SIG-M5 treated with dmso at 0.1 percent for 504 hours (cell line): ENCODE data around the gene XAB2.

ENCODE experiments used
- DNase-seq: peaks from one replicate; lab custom pipeline; 2025; ENCODE audit not compliant: unreplicated experiment; lab: John Stamatoyannopoulos, UW

Gene XAB2

DNA sequence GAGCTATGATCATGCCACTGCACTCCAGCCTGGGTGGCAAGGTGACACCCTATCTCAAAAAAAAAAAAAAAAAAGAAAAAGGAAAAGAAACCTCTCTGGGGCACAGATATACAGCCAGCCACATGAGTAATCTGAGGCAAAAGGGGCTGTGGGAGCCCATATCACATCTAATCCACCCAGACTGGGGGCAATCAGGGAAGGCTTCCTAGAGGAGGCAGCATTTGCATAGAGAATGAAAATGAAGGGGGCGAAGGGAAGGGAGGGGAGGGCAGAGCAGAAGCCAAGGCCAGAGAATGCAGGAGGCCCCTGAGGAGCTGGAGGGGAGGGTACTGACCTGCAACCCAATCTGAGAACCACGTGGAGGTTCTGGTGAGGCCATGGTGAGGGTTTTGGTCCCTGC lies 20.8 kb upstream of the XAB2 start:
- DNase-seq: no peak

DNA sequence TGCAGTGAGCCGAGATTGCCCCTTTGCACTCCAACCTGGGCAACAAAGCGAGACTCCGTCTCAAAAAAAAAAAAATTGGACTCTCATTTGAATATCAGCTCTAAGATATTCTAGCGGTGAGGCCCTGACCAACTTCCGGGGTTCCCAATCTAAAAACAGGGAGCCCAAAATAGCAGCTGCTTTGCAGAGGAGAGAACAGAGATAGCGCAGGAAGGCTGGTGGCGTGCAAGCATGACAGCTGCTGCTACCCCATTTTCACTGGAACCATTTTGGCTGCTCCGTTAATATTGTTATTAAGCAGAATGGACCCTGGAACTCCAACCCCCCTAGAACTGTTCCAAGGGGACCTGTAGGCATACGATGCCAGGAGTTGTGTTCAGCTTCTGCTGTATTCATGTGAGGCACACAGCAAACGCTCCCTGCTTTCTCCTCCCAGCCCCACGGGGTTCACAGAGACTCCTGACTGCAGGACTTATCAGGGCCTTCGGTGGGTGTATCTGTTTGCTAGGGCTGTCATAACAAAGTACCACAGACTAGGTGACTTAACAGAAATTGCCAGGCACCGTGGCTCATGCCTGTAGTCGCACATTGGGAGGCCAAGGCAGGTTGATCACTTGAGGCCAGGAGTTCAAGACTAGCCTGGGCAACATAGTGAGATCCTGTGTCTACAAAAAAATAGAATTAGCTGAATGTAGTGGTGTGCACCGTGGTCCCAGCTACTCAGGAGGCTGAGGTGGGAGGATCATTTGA lies 19.1 kb upstream of the XAB2 start:
- DNase-seq: no peak

DNA sequence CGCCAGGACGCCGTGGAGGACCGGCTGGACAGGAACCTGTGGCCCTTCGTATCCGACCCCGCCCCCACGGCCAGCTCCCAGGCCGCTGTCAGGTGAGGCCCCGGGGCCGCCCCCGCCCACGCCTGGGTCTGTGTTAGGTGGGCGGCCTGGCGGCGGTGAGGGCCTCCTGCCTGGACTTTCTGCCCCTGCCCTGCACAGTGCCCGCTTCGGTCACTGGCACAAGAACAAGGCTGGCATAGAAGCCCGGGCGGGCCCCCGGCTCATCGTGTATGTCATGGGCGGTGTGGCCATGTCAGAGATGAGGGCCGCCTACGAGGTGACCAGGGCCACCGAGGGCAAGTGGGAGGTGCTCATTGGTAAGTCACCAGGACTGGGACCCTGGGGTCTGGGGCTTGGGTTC lies 17.8 kb upstream of the XAB2 start:
- DNase-seq: no peak

DNA sequence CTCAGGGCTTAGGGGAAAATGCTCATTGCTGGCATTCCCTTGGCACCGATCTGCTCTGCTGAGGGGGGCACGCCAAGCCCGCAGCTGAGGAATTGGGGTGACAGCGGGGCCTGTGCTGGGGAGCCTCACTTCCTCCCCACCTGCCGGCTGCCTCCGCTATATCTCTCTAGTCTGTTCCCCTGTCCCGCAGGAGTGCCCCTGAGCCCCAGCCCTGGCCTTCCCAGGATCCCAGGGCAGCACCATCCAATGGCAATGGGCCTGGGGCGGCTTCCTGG lies 17.0 kb upstream of the XAB2 start:
- no peak for DNase-seq

DNA sequence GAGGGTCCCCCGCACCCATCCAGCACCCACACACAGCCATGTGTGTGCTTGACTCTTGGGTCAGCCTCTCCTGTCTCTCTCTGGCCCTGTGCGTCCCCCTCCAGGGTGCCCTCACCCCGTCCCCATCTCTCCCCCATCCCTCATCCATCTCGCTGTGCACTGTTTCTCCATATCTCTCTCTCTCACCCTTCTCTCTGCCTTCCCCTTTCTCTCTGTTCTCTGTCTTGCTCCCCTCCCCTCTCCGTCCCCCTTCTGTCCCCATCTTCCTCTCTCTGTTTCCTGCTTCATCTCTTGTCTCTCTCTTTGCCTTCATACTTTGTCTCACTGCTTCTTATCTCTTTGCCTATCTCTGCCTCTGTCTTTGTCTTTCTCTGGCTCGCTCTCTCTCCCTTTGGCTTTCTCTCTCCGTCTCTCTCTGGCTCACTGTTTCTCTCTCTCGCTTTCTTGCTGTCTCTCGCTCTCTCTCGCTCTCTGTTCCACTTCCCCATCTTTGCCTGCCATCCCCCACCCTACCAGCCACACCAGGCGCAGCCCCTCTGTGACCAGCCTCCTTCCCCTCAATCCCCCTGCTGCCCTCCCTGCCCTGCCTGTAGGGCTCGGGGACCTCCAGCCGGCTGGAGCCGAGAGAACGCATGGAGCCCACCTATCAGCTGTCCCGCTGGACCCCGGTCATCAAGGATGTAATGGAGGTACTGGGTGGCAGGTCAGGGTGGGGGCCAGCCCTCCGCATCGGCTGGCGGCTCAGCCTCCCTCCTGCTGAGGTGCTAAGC lies 16.5 kb upstream of the XAB2 start:
- peak; percentile 70 for DNase-seq

DNA sequence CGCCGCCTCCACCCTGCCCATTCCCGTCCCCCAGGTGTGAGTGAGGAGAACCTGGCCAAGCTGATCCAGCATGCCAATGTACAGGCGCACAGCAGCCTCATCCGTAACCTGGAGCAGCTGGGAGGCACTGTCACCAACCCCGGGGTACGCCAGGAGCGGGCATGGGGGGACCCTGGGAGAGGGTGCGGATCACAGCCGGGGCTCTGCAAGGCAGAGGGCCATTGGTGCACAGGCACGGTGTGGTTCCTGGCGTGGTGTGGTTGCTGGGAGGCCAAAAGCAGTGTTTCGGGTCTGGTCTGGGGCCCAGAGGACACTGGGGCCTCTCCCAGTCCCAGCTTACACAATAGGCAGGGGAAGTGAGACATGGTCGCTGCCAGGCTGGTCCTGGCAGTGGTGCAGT lies 15.8 kb upstream of the XAB2 start:
- DNase-seq: peak; percentile 74

DNA sequence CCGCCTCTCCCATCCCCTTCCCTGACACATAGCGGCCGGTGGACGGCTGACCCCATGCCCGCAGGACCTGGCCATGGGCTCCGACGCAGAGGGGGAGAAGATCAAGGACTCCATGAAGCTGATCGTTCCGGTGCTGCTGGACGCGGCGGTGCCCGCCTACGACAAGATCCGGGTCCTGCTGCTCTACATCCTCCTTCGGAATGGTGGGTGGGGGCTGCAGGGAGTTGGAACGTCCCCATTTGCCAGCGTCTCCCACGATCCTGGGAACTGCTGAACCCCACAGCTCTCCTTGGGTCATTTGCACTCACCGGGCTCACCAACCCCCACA lies 15.2 kb upstream of the XAB2 start:
- no peak for DNase-seq

DNA sequence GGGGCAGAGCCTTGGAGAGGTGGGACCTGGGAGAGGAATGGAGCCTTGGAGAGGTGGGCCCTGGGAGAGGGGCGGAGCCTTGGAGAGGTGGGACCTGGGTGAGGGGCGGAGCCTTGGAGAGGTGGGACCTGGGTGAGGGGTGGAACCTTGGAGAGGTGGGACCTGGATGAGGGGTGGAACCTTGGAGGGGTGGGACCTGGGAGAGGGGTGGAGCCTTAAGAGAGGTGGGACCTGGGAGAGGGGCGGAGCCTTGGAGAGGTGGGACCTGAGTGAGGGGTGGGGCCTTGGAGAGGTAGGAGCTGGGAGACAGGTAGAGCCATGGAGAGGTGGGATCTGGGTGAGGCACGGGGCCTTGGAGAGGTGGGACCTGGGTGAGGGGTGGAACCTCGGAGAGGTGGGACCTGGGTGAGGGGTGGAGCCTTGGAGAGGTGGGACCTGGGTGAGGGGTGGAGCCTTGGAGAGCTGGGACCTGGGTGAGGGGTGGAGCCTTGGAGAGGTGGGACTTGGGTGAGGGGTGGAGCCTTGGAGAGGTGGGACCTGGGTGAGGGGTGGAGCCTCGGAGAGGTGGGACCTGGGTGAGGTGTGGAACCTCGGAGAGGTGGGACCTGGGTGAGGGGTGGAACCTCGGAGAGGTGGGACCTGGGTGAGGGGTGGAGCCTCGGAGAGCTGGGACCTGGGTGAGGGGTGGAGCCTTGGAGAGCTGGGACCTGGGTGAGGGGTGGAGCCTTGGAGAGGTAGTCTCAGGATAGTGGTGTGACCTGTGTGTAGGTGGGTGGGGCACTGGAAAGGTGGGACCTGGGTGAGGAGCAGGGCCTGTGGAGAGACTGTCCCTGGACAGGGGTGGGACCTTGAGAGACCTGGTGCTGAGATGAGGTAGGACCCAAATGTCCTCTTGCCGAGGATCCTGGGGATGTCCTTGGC lies 14.5 kb upstream of the XAB2 start:
- DNase-seq: peak; percentile 26

DNA sequence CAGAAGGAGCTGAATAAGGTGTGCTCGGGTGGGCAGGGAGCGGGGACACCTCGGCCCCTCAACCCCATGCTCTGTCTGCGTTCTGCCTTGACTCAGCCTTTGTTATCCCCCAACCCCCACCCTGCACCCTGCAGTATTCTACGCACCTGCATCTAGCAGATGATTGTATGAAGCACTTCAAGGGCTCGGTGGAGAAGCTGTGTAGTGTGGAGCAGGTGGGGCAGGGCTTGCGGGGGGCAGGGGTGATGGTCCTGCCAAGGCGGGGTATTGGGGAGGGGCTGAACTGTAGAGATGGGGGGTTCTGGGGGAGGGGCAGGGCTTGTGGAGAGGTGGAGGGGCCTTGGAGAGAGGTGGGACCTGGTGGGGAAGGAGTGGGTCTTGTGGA lies 13.7 kb upstream of the XAB2 start:
- no peak for DNase-seq

DNA sequence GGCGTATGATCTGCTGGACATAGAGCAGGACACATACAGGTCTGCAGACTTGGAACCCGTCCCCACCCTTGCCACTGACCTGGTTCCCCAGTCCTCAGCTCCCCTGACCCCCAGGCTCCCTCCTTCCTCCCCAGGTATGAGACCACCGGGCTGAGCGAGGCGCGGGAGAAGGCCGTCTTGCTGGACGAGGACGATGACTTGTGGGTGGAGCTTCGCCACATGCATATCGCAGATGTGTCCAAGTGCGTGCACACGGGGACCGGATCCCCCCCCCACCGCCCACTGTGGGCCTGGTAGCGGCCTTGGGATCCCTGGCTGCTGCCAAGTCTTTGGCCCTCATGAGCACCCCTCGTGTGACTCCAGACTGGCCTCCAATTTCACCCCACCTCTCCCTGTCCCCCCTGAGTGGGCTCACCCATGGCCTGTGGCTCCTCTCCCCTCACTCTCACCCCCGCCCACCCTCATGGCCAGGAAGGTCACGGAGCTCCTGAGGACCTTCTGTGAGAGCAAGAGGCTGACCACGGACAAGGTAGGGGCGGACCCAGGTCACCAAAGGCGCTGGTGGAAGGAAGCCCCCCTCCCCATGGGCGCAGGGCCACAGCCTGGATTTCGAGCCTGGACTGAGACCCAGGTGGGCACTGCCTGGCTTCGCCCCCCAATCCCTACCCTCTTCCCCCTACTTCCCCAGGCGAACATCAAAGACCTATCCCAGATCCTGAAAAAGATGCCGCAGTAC lies 13.1 kb upstream of the XAB2 start:
- no peak for DNase-seq

DNA sequence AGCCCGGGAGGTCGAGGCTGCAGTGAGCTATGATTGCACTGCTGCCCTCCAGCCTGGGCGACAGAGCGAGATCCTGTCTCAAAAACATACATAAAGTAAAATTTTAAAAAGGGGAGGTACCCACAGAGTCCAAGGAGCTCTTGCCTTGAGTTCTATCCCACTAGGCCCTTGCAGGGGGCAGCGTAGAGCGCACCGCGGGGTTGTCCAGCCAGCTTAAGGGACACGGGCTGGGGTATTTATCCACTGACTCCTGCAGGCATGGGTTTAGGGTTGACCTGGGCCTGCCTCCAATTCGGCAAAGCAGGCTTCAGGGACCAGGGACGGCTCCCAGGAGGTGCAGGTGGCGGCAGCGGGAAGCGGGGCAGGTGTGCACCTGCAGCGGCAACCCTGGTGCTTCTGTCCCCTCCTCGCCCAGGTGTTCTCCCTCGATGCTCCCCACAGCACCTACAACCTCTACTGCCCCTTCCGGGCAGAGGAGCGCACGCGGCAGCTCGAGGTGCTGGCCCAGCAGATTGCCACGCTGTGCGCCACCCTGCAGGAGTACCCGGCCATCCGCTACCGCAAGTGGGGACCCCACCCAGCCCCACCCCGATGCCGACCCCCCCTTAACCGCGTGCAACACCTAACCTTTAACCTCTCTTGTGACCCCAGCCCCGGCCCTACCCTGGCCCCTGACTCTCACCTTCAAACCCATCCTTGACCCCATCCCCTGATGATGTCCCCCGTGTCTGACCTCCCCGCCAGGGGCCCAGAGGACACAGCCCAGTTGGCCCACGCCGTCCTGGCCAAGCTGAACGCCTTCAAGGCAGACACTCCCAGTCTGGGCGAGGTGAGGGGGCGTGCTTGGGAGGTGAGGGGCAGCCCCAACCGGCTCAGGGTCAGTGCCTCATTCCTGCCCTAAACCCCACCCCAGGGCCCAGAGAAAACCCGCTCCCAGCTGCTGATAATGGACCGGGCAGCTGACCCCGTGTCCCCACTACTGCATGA lies 12.2 kb upstream of the XAB2 start:
- DNase-seq: no peak

DNA sequence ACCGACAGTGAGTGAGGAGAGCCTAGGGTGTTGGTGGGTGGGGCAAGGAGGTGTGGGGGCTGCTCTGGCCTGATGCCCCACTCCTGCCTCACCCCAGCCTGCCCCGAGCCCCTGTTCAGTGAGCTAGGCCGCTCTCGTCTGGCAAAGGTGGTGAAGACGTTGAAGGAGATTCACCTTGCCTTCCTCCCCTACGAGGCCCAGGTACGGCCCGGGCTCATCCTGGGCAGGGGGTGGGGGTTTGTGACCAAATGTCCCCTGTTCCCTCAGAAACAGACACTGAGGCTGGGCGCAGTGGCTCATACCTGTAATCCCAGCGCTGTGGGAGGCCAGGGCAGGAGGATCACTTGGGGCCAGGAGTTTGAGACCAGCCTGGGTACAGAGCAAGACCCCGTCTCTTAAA lies 11.5 kb upstream of the XAB2 start:
- DNase-seq: no peak

DNA sequence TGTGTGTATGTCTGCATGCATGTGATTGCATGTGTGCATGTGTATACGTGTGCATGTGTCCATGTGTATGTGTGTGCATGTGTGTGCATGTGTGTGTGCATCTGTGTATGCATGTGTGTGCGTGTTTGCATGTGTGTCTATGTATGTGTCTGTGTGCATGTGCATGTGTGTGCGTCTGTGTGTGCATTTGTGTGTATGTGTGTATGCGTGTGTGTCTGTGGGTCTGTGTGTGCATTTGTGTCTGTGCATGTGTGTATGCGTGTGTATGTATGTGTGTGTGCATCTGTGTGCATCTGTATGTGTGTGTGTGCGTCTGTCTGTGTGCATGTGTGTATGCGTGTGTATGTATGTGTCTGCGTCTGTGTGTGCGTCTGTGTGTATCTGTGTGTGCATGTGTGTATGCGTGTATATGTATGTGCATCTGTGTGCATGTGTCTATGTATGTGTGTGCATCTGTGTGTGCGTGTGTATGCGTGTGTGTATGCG lies 10.6 kb upstream of the XAB2 start:
- no peak for DNase-seq

DNA sequence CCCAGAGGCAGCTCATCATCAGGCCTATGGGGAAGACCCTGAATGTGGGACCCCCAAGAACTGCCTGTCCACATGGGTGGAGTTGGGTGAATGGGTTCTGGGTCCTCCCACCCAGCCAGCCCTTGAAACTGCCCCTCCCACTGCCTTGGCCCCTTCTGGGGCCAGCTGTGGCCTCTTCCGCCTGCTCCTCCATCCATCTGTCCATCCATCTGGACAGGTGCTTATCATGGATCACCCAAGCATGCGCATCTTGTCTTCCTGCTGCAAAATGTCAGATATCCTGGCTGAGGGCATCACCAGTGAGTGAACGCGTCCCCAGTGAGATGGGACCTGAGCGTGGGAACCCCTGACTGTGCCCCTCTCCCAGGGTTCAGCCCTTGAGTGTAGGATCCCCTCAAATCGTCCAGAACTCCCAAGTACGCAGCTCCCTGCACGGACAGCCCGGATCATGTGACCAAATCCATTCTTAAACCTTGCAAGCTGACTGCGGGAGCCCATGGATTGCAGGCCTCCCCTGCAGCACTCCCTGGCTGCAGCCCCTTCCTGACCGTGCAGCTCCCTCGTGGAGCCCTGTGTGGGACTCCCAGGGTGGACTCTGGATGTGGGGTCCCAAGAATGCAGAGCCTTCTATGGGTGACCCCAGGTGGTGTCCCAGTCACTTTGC lies 9.6 kb upstream of the XAB2 start:
- DNase-seq: no peak

DNA sequence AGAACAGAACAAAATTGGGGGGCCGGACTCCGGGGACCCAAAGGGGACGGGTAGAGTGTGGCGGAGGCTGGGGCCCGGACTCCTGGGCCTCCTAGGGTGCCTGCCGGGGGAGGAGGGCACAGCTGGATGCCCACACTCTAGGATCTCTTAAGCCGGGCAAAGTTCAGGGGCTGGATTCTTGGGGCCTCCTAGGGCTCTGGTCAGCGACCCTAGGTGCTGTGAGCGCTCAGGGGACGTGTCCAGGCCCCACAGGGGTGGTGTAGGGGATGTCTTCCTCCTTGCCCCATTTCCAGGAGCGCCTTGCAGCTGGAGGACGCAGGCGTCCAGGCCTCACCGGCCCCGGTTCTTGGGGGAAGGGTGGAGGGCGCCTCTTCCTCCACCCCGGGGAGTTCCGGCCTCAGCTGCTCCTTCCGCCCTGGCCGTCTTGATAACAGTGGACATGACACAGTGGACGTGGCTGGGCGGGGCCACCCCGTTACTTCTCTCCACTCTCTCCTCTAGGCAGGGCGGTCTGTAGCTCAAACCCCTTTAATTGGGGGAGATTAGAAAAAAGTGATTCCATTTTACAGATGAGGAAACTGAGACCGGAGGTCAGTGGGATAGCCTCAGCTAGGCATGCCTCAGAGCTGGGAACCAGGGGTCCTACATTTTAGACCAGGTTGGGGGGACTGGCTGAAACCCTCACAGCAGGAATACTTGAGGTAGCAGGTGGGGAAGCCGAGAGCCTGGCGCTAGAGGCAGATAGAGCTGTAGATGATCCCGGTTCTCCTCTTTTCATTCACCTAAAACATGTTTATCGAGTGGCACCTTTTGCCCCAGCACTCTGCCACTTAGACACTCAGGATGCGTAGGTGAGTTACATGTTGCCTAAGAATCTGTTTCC lies 8.3 kb upstream of the XAB2 start:
- peak; percentile 38 for DNase-seq

DNA sequence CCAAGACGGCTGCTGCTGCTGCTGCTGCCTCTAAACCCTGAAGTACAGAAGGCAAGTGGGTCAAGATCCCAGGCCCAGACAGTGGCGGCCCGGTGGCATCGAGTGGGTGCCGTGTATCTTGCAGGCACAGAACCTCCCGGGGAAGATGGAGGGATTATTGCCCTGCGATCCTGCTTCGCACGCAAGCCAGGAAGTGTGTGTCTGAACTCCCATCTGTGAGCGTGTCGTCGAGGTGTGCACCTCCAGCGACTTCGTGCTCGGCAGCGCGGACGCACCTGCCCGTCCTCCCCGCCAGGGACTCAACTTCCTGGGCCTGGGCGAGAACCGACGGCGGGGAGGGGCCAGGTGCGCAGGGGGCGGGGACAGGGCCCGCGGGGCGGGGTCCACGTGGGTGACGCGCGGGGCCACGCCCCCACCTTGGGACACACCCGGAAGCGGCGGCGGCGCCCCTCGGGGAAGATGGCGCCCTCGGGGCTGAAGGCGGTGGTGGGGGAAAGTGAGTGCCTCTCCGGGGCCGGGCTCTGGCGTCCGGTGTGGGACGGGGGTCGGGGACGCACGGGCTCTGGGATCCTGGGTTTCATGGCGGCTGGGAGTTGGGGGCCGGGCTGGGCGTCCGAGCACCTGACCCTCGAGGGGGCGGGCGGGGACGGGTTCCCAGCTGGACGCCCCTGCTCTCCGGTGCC lies 7.5 kb upstream of the XAB2 start, which contains the start of gene STXBP2:
TSS of gene STXBP2 (plus strand) at position 420 of the 683 bp plus-strand sequence. CDS start at position 460, 40 bp downstream.
- DNase-seq: peak; percentile 65

DNA sequence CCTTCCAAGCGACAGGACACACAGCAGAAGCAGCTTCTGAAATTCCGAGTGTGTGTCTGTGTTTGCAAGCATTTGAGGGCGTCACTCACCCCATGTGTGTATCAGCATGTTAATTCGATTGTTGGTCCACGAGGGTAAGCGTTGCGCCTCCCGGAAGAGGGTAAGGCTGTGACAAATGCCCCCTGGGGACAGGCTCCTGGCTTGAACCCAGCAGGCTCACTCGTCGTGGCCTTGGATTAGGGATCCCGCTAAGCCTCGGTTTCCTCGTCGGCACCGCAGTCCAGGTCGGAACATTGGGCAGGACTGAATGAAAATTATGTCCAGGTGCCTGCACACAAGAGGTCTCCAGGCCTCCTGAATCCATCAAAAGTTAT lies 7.0 kb upstream of the XAB2 start:
- no peak for DNase-seq

DNA sequence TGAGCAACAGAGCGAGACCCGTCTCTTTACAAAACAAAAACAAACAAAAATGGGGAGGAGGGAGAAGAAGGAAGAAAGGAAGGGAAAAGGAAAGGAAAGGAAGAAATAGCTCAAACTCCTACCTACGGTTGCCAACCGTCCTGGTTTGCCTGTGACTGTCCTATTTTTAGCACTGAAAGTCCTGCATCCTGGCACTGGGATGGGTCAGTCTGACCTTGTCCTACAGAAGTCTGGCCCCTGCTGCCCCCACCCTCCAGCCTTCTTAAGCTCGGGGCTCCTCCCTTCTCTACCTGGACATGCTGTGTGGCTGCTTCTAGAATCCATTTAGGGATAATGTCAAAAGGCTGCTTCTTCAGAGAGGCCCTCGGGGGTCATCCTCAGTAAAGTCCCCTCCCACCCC lies 6.3 kb upstream of the XAB2 start:
- DNase-seq: no peak
